ENCODE results near the gene CASZ1.

- TF ChIP-seq POLR2AphosphoS5 (IDR thresholded peaks at IDR 0.05; ENCODE audit: low read depth, low read length) (no peak), POU2F2 (IDR thresholded peaks at IDR 0.05; ENCODE audit: low read depth, low read length) (no peak), POLR2A (IDR thresholded peaks at IDR 0.05; ENCODE audit: low read depth, low read length) (no peak)
These were observed 24.9 kb upstream of the CASZ1 start for GRCh38 chr1:10821388-10821787.
